Peyer's patch (tissue), 4 donors: ENCODE results near the gene ZFX. TPM values are rescaled to one million over a fixed set of nuclear protein-coding genes. Genes with fewer than 3 reads are reported as not detected.

ENCODE experiments used
- DNase-seq, 3 donors: peaks; one replicate each; pipeline ENCODE4 v3.0.0-alpha.2; 2017 to 2019
- H3K27ac ChIP-seq, 4 donors: fragments of 200-600 bp; sonication (generic); one replicate each; pipeline ENCODE4 v1.5.1; 2016 to 2019
- H3K27me3 ChIP-seq, 2 donors: fragments of 200-600 bp; sonication (generic); one replicate each; pipeline ENCODE4 v1.5.1; 2019
- H3K36me3 ChIP-seq, 3 donors: fragments of 200-600 bp; sonication (generic); one replicate each; pipeline ENCODE4 v1.5.1; 2016 to 2019
- H3K4me1 ChIP-seq, 4 donors: fragments of 200-600 bp; sonication (generic); one replicate each; pipeline ENCODE4 v1.5.1; 2016 to 2019
- H3K4me3 ChIP-seq, 4 donors: fragments of 200-600 bp; sonication (generic); 1 replicate in 3 of 4; 2 replicates in 1 of 4; pipeline ENCODE4 v1.5.1; 2016 to 2019; ENCODE audit warnings: mild to moderate bottlenecking in 1 of 4
- H3K9me3 ChIP-seq, 4 donors: fragments of 200-600 bp; sonication (generic); one replicate each; pipeline ENCODE4 v1.5.1; 2016 to 2019; ENCODE audit warnings: mild to moderate bottlenecking in 1 of 4
- POLR2A ChIP-seq, 2 donors: fragments of 450-650 bp; IDR thresholded peaks; one replicate each; pipeline ENCODE4 v1.5.1; 2017; ENCODE audit warnings: antibody characterized with exemption in 2 of 2, mild to moderate bottlenecking in 2 of 2, moderate library complexity in 2 of 2
- small RNA-seq, 2 donors: library from RNA; depleted of rRNA; stranded (forward); fragments of <200 nt; gene quantifications; one replicate each; pipeline ENCODE3, GENCODE V24; 2016
- total RNA-seq, 4 donors: library from RNA; depleted of rRNA; stranded (reverse); fragments of >200 nt; gene quantifications; one replicate each; pipeline ENCODE4 v1.1.0, GENCODE V29; 2016
- TF ChIP-seq, protein P1 (sequence below), 6 experiments: fragments of 450-650 bp in 4 of 6; fragments of 200-600 bp in 2 of 6; sonication (generic) in 1 of 6; IDR thresholded peaks; one replicate each; pipeline ENCODE4 v1.5.1; 2017 to 2019; ENCODE audit warnings: antibody characterized with exemption in 6 of 6, mild to moderate bottlenecking in 3 of 6, moderate library complexity in 1 of 6

Gene ZFX
- total RNA-seq, 4 donors from 2014 or later: 20.4 to 92.4 (median 43.4) TPM

DNA sequence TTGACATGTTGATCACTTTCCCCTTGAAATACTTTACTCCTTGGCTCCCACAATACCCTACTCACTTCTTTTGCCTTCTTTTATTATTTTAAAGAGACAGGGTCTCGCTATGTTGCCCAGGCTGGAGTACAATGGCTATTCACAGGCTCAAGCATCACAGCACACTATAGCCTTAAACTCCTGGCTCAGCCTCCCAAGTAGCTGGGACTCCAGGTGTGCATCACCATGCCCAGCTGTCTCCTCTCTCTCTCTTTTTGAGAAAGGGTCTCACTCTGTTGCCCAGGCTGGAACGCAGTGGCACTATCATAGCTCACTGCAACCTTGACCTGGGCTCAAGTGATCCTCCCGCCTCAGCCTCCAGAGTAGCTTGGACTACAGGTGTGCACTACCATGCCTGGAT lies 112.8 kb downstream of the ZFX start:
- no peaks in the 10 kb centered on the region for H3K36me3 ChIP-seq
- TF ChIP-seq POLR2A (IDR thresholded peaks at IDR 0.05): no peak
- TF ChIP-seq, protein P1, sequence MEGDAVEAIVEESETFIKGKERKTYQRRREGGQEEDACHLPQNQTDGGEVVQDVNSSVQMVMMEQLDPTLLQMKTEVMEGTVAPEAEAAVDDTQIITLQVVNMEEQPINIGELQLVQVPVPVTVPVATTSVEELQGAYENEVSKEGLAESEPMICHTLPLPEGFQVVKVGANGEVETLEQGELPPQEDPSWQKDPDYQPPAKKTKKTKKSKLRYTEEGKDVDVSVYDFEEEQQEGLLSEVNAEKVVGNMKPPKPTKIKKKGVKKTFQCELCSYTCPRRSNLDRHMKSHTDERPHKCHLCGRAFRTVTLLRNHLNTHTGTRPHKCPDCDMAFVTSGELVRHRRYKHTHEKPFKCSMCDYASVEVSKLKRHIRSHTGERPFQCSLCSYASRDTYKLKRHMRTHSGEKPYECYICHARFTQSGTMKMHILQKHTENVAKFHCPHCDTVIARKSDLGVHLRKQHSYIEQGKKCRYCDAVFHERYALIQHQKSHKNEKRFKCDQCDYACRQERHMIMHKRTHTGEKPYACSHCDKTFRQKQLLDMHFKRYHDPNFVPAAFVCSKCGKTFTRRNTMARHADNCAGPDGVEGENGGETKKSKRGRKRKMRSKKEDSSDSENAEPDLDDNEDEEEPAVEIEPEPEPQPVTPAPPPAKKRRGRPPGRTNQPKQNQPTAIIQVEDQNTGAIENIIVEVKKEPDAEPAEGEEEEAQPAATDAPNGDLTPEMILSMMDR (IDR thresholded peaks at IDR 0.05): no peak

DNA sequence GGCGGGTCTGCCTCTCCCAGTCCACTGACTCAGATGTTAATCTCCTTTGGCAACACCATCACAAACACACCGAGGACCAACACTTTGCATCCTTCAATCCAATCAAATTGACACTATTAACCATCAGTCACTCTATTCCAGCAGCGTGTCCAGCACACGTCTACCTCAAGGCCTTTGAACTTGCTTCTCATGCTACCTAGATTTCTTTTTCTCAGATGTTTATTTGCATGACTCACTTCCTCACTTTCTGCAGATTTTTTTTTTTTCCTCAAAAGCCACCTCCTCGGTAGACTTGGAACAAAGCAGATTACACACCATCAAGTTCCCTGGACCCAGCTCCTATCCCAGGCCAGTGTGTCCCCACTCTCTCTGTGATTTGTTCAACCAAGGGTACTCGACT lies 114.9 kb downstream of the ZFX start:
- no peak for TF ChIP-seq POLR2A (IDR thresholded peaks at IDR 0.05)
- TF ChIP-seq, protein P1 (IDR thresholded peaks at IDR 0.05): no peak
- Histone ChIP-seq H3K27me3 (no peaks in the 10 kb centered on the region), H3K4me1 (no peaks in the 10 kb centered on the region), H3K4me3 (no peak overlapping the region), H3K36me3 (no peaks in the 10 kb centered on the region), H3K9me3 (no peaks in the 10 kb centered on the region), H3K27ac (no peak overlapping the region)
- DNase-seq: no peak

More for the DNA sequence above, 112.8 kb downstream of the ZFX start:
- DNase-seq: no peak
- Histone ChIP-seq H3K4me3 (no peak overlapping the region), H3K27me3 (no peaks in the 10 kb centered on the region), H3K4me1 (no peaks in the 10 kb centered on the region), H3K9me3 (no peaks in the 10 kb centered on the region), H3K27ac (no peak overlapping the region)

Small RNA genes lying within 50 kb of the gene (small RNA-seq; reads per million reads assigned to genes)
- 0 reads per million in 2 donors for gene RF00263

Other genes with a start within 250 kb of the ZFX start
- gene APOO, start 241.8 kb upstream of the ZFX start, total RNA-seq: 10 to 100 TPM; 12.1 to 20.6 (median 17.8) TPM
- gene CXorf58, start 241.7 kb upstream of the ZFX start, total RNA-seq: under 1 TPM in 1 of 4 donors, not detected in 3; 0.53 TPM
- 1 to 10 TPM; 3.1 to 7.4 (median 5.5) TPM for gene KLHL15, start 122.5 kb upstream of the ZFX start, total RNA-seq
- gene EIF2S3, start 94.8 kb upstream of the ZFX start, total RNA-seq: 100 to 1,000 TPM in 1 of 4 donors, 10 to 100 TPM in 3; 44.7 to 107 (median 69.4) TPM
- not detected for gene SUPT20HL2, start 164.3 kb downstream of the ZFX start, total RNA-seq
- under 1 TPM in 1 of 4 donors, not detected in 3; 0.54 TPM for gene SUPT20HL1, start 210.9 kb downstream of the ZFX start, total RNA-seq